SIG-M5 treated with dmso at 0.1 percent for 504 hours (cell line): ENCODE data around the gene UBE2H.

Experiments
- DNase-seq: peaks from one replicate; lab custom pipeline; 2025; ENCODE audit not compliant: unreplicated experiment; lab: John Stamatoyannopoulos, UW

The UBE2H gene

DNA sequence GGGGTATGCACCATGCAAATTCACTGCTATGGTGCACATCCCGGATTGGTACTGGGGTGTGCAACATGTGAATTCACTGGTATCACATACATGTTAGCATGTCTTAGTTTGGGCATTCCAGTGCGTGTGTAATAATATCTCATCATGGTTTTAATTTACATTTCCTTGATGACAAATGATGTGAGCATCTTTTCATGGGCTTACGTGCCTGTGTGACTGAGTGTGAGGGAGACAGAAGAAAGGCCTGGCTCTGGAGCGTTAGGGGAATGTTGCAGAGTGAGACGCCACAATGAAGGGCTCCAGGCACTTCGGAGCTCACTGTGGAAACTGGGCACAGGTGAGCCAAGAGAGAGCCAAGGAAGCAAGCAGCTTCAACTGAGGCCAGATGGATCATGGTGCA lies 162.6 kb downstream of the UBE2H start:
- DNase-seq = no peak

DNA sequence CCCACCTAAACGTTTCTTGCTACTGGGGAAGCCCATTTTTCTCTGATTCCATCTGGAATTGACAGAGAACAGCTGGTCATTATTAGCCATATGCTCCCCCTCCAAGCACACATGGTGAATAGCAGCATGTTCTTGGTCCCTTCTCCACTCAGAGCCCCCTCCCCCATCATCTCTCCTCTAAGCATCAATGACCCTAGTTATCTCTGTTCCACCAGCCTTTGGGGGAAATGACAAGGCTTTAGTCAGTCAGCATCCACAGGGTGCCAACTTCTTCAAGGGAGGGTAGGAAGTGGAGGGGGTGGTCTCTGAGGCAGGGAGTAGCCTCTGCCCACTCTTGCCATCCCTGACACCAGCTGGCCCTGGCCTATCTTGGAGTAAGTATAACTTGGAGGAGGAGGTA lies 163.1 kb downstream of the UBE2H start:
- no peak for DNase-seq

DNA sequence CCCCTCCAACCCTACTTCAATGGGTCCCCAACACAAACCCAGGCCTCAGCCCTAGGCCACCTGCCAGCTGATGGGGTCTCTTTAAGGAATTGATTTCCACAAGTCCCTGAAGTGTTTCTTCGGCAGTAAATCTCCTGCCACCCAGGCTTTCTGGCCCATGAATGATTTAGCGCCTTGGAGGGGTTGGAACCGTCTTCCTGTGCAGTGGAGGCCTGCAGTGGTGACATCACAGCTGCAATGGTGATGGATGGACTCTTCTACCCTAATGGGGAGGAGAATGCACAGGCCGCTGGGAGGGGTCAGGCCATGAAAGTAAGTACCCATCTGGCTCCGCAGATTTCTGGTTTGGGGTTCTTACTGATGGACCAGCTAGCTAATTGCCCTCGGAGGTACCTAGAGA lies 163.8 kb downstream of the UBE2H start:
- no peak for DNase-seq

DNA sequence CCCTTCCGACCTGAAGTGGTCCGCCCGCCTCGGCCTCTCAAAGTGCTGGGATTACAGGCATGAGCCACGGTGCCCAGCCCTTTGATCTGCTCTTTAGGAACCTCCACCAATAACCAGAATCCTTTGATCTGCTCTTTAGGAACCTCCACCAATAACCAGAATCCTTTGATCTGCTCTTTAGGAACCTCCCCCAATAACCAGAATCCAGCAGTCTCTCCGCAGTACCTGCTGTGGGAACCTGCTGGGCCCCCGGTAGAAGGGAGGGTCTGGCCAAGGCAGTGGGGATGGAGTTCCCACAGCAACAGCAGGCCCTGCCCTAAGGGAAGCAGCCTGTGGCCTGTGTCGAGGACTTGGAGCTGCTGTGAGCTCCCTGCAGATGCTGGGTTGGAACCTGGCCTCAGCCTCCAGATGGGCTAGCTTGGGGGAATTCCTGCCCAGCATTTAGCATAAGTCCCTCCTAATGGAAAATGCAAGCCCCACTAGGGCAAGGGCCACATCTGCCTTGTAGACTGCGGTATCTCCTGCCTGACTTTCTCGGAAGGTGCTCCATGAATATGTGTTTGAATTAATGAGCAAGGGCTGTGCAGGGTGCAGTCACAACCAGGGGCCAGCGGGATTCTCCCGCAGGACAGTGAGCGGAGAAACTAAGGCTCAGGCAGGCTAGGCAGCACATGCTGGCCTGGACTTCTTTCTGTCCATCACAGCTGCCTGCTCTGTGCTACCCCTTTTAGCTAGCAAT lies 165.8 kb downstream of the UBE2H start:
- no peak for DNase-seq

DNA sequence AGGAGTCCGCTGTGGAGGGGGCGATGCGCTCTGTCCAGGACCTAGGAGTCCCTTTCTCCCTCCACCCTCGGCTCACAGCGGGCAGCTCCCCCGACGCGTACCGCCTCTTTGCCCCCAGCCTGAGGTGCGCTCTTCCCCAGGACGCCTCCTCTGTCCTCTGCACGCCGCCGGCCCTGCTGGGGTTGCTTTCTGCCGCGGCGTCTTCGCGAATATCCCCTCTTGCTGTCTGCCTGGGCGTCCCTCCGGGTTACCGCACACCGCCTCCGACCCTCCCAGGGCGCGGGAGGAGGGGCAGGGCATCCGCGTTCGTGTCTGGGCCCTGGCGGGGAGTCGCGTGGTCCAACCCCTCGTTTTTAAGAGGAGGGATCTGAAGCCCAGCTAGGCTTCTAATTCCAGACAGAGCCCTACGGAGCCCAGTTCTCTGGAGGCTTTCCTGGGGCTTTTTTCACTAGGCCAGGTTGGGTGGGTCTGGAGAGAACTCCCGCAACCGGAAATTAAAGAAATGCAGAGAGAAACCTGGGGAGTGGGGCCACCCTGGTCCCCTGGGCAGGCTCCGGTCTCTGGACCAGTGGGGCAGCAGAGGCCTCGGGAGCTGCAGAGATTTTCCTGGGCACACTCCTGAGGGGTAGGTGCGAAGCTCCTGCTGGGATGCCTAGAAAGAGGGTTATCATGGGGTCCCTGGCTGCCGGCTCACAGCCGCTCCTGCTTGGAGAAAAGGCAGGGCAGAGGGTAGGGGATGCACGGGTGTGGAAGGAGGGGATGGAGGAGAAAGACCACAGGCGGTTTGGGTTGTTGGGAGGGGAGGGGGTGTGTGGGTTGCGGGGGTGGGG lies 166.9 kb downstream of the UBE2H start:
- DNase-seq = no peak

DNA sequence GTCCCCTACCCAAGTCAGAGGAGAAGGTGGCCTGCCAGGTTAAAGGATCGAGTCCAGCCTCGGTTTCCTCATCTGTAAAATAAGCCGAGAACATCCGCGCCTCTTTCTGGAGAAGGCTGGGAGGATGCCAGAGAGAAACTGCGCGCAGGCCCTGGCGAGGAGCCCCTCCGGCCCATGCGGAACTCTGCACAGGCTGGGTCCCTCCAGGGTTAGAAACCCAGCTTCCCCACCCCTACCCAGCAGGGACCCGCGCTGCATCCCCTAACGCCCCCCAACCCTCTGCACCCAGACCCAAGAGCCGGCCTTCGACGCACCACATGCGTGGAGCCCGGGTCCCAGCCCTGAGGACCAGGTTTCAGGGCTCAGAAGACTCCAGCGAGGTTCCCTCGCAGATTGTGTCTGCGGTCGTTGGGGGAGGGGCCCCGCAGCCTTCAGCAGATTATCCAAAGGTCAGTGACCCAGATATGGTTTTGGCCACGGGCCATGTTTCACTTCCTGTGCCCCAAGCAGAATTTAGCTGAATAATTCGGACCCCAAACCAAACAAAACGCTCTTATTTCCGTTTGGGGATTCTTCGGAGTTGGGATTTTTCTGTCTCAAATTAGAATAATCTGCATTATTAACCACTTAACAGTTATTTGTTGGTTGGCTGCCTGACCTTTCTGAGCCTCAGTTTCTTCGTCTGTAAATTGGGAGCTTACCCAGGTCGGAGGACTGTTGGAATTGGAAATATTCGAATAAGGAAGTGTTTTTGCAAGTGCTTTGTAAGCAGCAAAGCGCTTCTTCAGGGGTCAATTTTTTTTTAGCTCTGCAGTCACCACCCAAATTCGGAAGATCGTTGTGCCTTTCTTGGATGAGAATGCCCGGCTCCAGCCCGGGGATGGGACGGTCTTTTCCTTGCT lies 167.7 kb downstream of the UBE2H start:
- DNase-seq = no peak

DNA sequence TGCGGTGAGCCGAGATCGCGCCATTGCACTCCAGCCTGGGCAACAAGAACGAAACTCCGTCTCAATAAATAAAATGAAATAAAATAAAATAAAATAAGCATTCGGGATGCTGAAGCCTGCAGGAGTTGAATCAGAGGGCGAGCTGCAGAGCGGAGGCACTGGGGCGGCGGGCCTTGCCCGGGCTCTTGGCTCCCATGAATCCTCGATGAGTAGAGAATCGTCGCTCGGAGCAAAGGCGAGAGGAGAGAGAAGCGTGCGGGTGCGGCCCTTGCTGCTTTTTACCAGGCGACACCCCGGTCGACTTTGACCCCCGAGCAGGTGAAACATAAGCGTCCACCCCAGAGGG lies 168.3 kb downstream of the UBE2H start:
- no peak for DNase-seq

DNA sequence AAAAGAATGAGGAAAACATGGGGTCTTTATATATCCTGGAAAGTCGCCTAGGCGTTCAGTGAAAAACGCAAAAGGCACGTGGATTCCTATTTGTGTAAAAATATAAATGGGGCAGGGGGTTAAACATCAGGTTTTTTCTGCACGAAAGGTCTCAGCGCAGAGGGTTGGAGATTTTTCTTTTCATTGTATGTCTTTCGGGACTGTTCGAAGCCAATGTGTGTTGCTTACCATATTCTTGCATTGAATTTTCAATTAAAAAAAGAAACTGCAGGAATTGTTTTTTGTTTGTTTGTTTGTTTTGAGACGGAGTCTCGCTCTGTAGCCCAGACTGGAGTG lies 169.2 kb downstream of the UBE2H start:
- DNase-seq = no peak

DNA sequence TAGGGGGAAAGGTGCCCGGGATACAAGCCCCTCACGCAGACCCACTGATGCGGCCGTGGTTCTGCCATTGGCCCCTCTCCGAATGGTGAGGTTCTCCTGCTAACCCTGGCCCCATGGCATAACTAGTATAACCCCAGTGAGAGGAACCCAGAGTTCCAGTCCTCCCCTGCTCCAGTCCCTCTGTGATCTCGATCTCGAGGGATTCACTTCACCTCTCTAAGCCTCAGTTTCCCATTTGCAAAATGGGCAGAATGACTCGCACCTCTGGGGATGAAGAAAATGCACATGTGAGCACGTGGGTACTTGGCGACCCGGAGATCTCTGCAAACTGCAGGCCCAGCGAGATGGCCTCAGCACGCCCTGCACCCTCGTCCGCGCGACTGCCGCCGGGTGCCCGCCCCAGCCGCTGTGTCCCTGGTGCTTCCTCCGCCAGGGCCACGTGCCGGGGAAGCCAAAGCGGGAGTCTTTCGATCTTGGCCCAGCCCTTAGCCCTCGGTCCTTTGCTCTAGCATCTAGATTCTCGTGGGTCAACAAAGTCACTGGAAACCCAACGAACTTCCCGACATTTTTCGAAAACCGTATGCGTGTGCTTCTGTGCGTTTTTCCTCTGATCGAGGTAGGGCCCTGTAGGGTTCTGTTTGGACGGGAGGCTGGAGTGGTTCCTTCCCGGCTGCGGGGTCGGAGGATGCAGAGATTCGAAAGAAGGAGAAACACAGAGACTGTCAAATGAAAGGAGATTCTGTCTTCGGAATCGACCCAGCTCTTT lies 169.8 kb downstream of the UBE2H start:
- DNase-seq = no peak

DNA sequence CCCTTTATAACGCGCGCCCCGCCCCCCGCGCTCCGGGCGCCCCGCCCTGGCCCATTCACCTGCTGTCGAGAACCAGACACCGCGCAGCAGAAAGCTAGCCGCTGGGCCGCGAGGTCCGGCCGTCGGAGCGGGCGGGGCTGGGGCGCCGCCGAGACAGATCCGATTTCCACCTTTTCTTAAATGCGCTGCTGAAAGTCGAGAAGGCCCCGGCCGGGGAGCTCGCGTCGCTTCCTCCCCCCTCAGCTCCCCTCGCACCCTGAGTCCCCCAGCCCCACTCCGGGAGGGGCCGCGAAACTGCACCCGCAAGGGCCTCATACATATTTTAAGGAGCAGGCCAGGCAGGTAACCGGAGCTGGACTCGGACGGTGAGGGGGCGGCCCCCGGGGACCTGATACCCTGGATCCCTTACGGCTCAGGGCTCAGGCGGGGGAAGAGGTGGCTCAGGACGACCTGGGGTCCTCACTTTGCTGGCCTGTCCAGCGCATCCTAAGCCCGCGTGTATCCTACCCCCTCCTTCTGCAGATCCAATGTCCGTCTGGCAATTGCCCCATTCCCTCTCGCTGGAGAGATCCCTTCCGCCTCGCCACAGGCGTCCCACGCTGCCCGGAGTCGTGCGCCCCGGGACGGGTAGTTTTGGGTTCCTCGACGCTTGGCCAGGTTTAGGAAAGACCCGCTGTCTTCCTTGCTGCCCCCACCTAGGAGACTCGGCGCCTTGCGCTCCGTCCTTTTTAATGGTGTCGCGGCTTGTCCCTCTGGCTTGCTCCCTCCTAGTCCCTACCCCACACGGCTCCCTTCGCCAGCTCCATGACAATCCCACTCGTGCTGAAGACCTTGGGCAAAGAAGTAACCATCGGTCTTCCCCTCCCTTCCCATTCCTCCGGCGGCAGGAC lies 170.6 kb downstream of the UBE2H start:
- DNase-seq = no peak

DNA sequence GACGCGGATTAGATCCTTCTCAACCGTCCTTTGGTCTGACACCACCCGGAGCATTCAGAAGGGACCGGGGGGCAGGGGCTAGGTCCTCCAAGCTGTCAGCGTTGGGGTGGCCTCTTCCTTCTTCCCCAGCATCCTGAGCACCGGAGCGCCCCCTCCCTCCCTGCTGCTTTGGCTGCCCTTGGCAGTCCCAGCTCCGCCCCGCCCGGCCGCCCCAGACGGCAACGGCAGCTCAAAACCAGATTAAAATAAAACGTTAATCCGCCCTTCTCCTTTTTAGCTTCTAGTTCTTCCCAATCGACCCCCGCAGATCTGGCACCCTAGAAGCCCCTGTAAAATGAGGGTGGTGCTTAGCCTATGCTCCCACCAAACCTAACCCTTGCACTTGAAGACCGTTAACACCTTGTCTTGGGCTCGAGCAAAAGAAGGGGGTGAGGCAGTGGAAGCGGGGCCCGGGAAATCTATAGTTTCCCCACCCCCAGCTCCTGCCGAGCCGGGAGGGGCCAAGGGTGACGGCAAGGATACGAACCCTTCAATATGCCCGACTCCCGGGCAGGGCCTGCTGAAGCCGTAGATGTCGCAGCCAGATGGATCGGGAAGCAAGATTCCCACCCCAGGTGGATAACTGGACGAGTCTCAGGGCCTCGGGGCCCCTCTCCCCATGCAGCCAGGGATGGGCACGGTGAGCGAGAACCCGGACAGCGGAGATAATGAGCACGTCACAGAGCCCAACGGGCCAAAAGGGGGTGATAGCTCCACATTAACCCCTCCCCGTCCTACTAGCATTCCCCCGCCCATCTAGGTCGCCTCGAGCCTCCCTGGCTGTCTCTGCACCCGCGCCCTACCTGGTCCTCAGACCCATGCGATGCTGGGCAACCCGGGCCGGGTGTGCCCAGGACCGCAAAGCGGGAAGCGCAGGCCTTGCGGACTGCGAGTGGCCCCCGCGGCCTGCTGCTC lies 171.5 kb downstream of the UBE2H start:
- DNase-seq = peak; percentile 10
